Brain microvascular endothelial cell (primary cell): Measurements from ENCODE around the gene ZNF32.

Experiments used
- DNase-seq: peaks from one replicate; pipeline ENCODE4 v3.0.0-alpha.2; 2020
- H3K27ac ChIP-seq: fragments of 250-450 bp; sonication (Bioruptor Pico); 2 replicates; pipeline ENCODE4 v1.5.1; 2020; ENCODE audit warnings: mild to moderate bottlenecking, moderate library complexity
- H3K27me3 ChIP-seq: fragments of 250-450 bp; sonication (Bioruptor Pico); replicated peaks from 2 replicates; pipeline ENCODE4 v1.5.1; 2020; ENCODE audit warnings: mild to moderate bottlenecking
- H3K36me3 ChIP-seq: fragments of 250-450 bp; sonication (Bioruptor Pico); replicated peaks from 2 replicates; pipeline ENCODE4 v1.5.1; 2020; ENCODE audit warnings: mild to moderate bottlenecking
- H3K4me3 ChIP-seq: 2 replicates; pipeline ENCODE4 v1.5.1; 2011; ENCODE audit warnings: low read depth, mild to moderate bottlenecking, control low read depth, low read length, moderate library complexity
- CTCF ChIP-seq: IDR thresholded peaks from 2 replicates; pipeline ENCODE4 v1.5.1; 2011; ENCODE audit warnings: low read depth, mild to moderate bottlenecking, moderate library complexity, low read length, control low read depth, inconsistent platforms; ENCODE audit errors: missing control alignments
- in situ Hi-C: cut with HindIII; loops from 2 replicates; pipeline ENCODE4 v1.10.0; 2017; ENCODE audit warnings: low sequenced_read_pairs, low pct_ligation_motif_present

The ZNF32 gene

DNA sequence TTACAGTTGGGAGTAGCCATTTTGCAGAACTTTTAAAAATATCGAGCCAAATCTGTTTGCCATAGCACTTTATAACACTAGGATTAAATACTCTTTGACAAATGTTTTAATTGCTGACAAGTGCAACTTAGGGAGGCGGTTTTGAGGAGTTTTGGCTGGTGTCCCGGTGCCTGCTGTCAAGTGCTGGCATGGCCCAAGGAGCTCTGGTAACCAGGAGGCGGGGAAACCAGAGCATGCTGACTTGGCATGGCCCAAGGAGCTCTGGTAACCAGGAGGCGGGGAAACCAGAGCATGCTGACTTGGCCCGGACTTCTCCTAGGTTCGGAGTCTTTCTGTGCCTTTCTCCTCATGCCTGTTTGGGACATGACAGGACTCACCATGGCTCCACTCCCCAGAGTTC is 30.8 kb upstream of the ZNF32 start:
- H3K36me3 ChIP-seq = no peaks in the 10 kb centered on the region
- in situ Hi-C loops = loop anchor here (25.0 kb wide), 1 partner anchor 633 kb away; no protein-coding TSS in a partner anchor
- no peak overlapping the region for H3K4me3 ChIP-seq
- no peaks in the 10 kb centered on the region for H3K27me3 ChIP-seq
- H3K27ac ChIP-seq = no peak overlapping the region
- DNase-seq = no peak
- no peak for TF ChIP-seq CTCF

DNA sequence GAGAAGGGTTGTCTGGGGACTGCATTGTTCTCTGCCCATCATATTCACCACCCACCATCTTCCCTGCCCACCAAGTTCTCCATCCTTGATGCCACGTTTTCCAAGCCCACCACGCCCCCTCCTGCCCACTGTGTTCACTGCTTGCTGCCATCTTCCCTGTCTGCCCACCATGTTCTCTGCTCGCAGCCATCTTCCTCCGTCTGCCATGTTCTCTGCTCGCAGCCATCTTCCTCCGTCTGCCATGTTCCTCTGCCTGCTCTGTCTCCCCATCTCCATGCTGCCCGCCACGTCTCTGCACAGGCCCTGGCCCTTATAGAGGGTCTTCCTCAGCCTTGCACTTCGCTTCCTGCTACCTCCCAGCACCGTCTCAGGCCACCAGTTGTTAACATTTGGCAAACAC is 30.0 kb upstream of the ZNF32 start:
- Histone ChIP-seq H3K36me3 (no peaks in the 10 kb centered on the region), H3K27me3 (no peaks in the 10 kb centered on the region), H3K4me3 (no peak overlapping the region), H3K27ac (no peak overlapping the region)
- no peak for TF ChIP-seq CTCF
- no peak for DNase-seq
- in situ Hi-C loops = loop anchor here (25.0 kb wide), 1 partner anchor 634 kb away; no protein-coding TSS in a partner anchor

DNA sequence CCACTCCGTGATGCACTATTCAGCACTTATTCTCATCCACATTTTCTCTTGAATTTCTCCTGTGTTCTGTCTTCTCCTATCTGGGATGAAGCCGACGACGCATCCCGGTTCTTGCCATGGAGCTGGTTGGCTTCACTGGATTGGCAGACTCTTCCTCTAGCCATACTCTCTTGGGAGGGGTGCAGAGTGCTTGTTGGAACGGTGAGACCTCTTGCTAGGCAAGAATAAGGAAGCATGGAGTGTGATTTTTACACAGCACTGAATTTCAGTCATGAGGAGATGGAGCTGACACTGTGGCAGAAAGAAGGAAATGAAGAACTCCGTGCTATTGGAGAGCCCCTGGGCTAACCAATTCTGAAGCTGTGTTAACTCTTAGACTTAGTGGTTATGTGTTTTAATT is 28.2 kb upstream of the ZNF32 start:
- Histone ChIP-seq H3K36me3 (no peaks in the 10 kb centered on the region), H3K4me3 (no peak overlapping the region), H3K27me3 (no peaks in the 10 kb centered on the region), H3K27ac (no peak overlapping the region)
- TF ChIP-seq CTCF = no peak
- DNase-seq = no peak
- in situ Hi-C loops = loop anchor here (25.0 kb wide), 1 partner anchor 635 kb away; no protein-coding TSS in a partner anchor

DNA sequence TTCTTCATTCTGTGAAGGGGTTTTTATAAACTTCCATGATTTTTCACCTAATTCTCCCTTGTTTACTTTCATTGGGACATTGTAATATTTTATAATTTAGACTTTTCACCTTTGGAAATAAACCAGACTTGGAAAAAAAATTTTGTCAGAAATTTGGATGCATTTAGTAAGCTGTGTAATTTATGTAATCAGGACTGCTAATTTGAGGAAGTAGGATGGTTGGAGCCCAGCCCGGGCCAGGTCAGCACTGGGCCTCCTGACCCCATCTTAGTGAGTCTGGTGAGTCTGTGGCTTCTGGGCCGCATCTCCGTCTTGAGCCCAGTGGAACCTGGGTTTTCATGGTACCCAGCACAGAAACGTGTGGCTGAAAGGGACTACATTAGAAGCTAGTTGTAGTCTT is 27.6 kb upstream of the ZNF32 start:
- no peak overlapping the region for H3K4me3 ChIP-seq
- no peaks in the 10 kb centered on the region for H3K36me3 ChIP-seq
- TF ChIP-seq CTCF = no peak
- in situ Hi-C loops = loop anchor here (25.0 kb wide), 1 partner anchor 636 kb away; no protein-coding TSS in a partner anchor
- H3K27ac ChIP-seq = no peak overlapping the region
- no peak for DNase-seq
- no peaks in the 10 kb centered on the region for H3K27me3 ChIP-seq

DNA sequence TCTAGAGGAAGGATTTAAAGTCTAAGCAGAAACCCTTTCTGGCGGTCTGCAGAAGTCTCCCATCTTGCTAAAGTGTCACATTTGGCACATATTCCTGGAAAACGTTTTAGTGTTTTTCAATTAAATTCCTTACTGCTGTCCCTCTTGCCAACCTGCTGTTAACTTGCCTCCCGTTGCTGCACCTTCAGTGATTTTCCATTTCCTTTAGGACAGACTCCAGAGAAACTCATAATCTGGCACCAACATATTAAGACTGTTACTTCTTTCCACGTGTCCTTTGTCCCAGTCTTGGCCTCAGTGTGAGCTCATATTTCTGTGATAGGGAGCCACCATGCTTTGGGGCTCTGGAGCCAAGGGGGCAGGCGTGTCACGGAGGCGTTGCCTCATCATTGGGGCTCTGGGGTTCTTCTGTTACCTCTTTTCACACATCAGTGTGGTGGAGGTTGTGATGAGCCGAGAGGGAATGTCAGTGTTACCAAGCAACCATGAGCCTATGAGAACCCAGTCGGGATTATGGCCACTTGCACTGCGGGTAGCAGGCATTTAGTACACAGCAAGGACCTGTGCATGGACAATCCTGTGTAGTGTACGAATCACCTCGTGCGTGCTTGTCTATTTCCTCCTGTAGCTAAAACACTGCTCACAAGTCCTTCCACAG is 26.0 kb upstream of the ZNF32 start:
- no peak for DNase-seq
- H3K36me3 ChIP-seq = no peaks in the 10 kb centered on the region
- H3K4me3 ChIP-seq = no peak overlapping the region
- in situ Hi-C loops = loop anchor here (25.0 kb wide), 2 partner anchors 638 to 1188 kb away; no protein-coding TSS in a partner anchor
- no peak for TF ChIP-seq CTCF
- H3K27me3 ChIP-seq = no peaks in the 10 kb centered on the region
- H3K27ac ChIP-seq = no peak overlapping the region

- no peak for TF ChIP-seq CTCF
- no peak for DNase-seq
- in situ Hi-C loops = loop anchor here (25.0 kb wide), 1 partner anchor 1189 kb away; no protein-coding TSS in a partner anchor
- H3K27me3 ChIP-seq = no peaks in the 10 kb centered on the region
- H3K4me3 ChIP-seq = no peak overlapping the region
- H3K27ac ChIP-seq = no peak overlapping the region
- no peaks in the 10 kb centered on the region for H3K36me3 ChIP-seq
Observed at GRCh38 chr10:43673471-43673870, 24.8 kb upstream of the ZNF32 start.
